GM19240 (cell line): ENCODE results near the gene TRIO.

Experiments
- DNase-seq: peaks from one replicate; pipeline ENCODE4 v3.0.0; 2011; ENCODE audit warnings: low spot score; ENCODE audit not compliant: insufficient read length

Gene TRIO

GRCh38 chr5:14264605-14265316, 121.6 kb downstream of the TRIO start:
- peak; percentile 58 for DNase-seq

GRCh38 chr5:14265570-14265969, 122.4 kb downstream of the TRIO start:
- no peak for DNase-seq

GRCh38 chr5:14266171-14266570, 123.0 kb downstream of the TRIO start:
- DNase-seq: no peak

- no peak for DNase-seq
Measured at GRCh38 chr5:14266686-14267085, 123.5 kb downstream of the TRIO start.

GRCh38 chr5:14267166-14267838, 124.2 kb downstream of the TRIO start:
- no peak for DNase-seq

GRCh38 chr5:14267991-14268708, 125.0 kb downstream of the TRIO start:
- DNase-seq: no peak

- no peak for DNase-seq
Measured at GRCh38 chr5:14268738-14269137, 125.6 kb downstream of the TRIO start.

- DNase-seq: no peak
Measured at GRCh38 chr5:14269395-14269794, 126.3 kb downstream of the TRIO start.

GRCh38 chr5:14270209-14270702, 127.1 kb downstream of the TRIO start:
- no peak for DNase-seq

- DNase-seq: no peak
Measured at GRCh38 chr5:14272548-14273205, 129.5 kb downstream of the TRIO start.

- DNase-seq: no peak
Measured at GRCh38 chr5:14273207-14273767, 130.1 kb downstream of the TRIO start.

GRCh38 chr5:14276380-14276779, 133.2 kb downstream of the TRIO start:
- DNase-seq: no peak

- DNase-seq: no peak
Measured at GRCh38 chr5:14277385-14278320, 134.5 kb downstream of the TRIO start.

- DNase-seq: no peak
Measured at GRCh38 chr5:14280294-14280854, 137.2 kb downstream of the TRIO start.

- no peak for DNase-seq
Measured at GRCh38 chr5:14281746-14282181, 138.6 kb downstream of the TRIO start.

GRCh38 chr5:14283139-14283538, 140.0 kb downstream of the TRIO start:
- no peak for DNase-seq

GRCh38 chr5:14284392-14285148, 141.4 kb downstream of the TRIO start:
- no peak for DNase-seq

- no peak for DNase-seq
Measured at GRCh38 chr5:14286007-14286406, 142.9 kb downstream of the TRIO start.
